Endodermal cell (in vitro differentiated cells): ENCODE data around the gene LGALS12. TPM values are rescaled to one million over a fixed set of nuclear protein-coding genes. Genes with fewer than 3 reads are reported as not detected.
A peak's percentile ranks its signal among the peaks of the same experiment; 100 is the strongest.
"Not testable (repeated sequence)": the region's sequence is repeated elsewhere in the genome, so short reads cannot be mapped to it uniquely, and the experiment has no call there.

Source experiments
- DNase-seq: peaks from one replicate; pipeline ENCODE4 v3.0.0-alpha.2; 2017
- H3K27ac ChIP-seq: 2 replicates; pipeline ENCODE4 v1.5.1; 2013; ENCODE audit warnings: mild to moderate bottlenecking, low read depth, low read length, moderate library complexity
- H3K27me3 ChIP-seq: 2 replicates; pipeline ENCODE4 v1.6.1; 2013; ENCODE audit warnings: mild to moderate bottlenecking, low read length, moderate library complexity; ENCODE audit not compliant: insufficient read depth, control insufficient read depth, poor library complexity, severe bottlenecking
- H3K36me3 ChIP-seq: 2 replicates; pipeline ENCODE4 v1.7.0; 2013; ENCODE audit warnings: mild to moderate bottlenecking, low read length, moderate library complexity; ENCODE audit not compliant: control insufficient read depth, insufficient read depth
- H3K4me1 ChIP-seq: one replicate; pipeline ENCODE4 v1.7.0; 2013; ENCODE audit warnings: low read length; ENCODE audit not compliant: control insufficient read depth, insufficient read depth
- H3K4me3 ChIP-seq: 2 replicates; pipeline ENCODE4 v1.5.1; 2013; ENCODE audit warnings: mild to moderate bottlenecking, low read length, moderate library complexity
- H3K9ac ChIP-seq: 2 replicates; pipeline ENCODE4 v1.6.1; 2013; ENCODE audit warnings: mild to moderate bottlenecking, low read length, moderate library complexity; ENCODE audit not compliant: poor library complexity, severe bottlenecking; ENCODE audit errors: extremely low read depth
- H3K9me3 ChIP-seq: 2 replicates; pipeline ENCODE4 v1.6.1; 2013; ENCODE audit warnings: mild to moderate bottlenecking, low read length, moderate library complexity; ENCODE audit not compliant: control insufficient read depth
- H3K27ac Mint-ChIP-seq: 2 replicates; pipeline ENCODE4 v1.8.0; 2020; ENCODE audit warnings: mixed read lengths
- H3K27me3 Mint-ChIP-seq: 2 replicates; pipeline ENCODE4 v1.8.0; 2021; ENCODE audit warnings: mild to moderate bottlenecking, mixed read lengths; ENCODE audit not compliant: insufficient read depth
- H3K36me3 Mint-ChIP-seq: 2 replicates; pipeline ENCODE4 v1.8.0; 2020; ENCODE audit warnings: low read depth, mixed read lengths
- H3K4me1 Mint-ChIP-seq: 2 replicates; pipeline ENCODE4 v1.8.0; 2020; ENCODE audit warnings: mixed read lengths
- H3K4me3 Mint-ChIP-seq: 2 replicates; pipeline ENCODE4 v1.8.0; 2020; ENCODE audit warnings: mild to moderate bottlenecking, moderate library complexity, mixed read lengths
- H3K9me3 Mint-ChIP-seq: 2 replicates; pipeline ENCODE4 v1.8.0; 2020; ENCODE audit warnings: mild to moderate bottlenecking, mixed read lengths
- WGBS, 2 experiments: methylation state at CpG; one replicate each; pipeline versions ENCODE4 v1.1.5 to v1.1.7; 2013; ENCODE audit warnings: missing lambda C conversion rate in 2 of 2, mixed read lengths in 1 of 2; ENCODE audit not compliant: insufficient coverage in 1 of 2, insufficient read length in 1 of 2; 5-methylcytosine and 5-hydroxymethylcytosine counted together
- total RNA-seq, 2 donors: library from RNA; stranded (reverse); fragmentation: NEBNext Ultra II Directional in 1 of 2; extraction: Animal tissue kit (Norgen Biotek cat#: 25700) in 1 of 2; gene quantifications; 2 replicates in 1 of 2; 3 replicates in 1 of 2; pipeline ENCODE4 v1.2.1, GENCODE V29; 2021
- TF ChIP-seq, protein P1 (sequence below): fragments of 200-600 bp; sonication (generic); conservative IDR thresholded peaks from 2 replicates; pipeline ENCODE4 v1.5.0; 2021; ENCODE audit warnings: antibody characterized with exemption, mild to moderate bottlenecking

LGALS12 gene
- total RNA-seq, 2 donors from 2014 or later = 6.7 to 15.9 TPM

DNA sequence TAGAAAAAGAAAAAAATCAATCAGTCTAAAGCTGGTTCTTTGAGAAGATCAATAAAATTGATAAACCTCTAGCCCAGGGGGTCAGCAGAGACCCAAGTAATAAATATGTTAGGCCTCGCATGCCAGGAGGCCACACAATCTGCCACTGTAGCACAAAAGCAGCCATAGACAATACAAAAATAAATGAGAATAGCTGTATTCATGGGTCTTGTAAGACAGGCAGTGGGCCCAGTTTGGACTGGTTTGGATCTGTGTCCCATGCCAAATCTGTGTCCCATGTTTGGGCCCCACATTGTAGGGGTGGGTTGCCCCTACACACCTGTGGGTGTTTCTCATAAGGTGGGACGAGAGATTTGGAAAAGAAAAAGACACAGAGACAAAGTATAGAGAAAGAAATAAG, 24.1 kb downstream of the LGALS12 start:
- Histone ChIP-seq H3K9ac (peak overlapping the region; percentile 54), H3K4me3 (peak overlapping the region; percentile 77), H3K27ac (no peak overlapping the region), H3K27me3 (no peaks in the 10 kb centered on the region), H3K9me3 (no peaks in the 10 kb centered on the region), H3K4me1 (peaks cover 11% of the 10 kb centered on the region), H3K36me3 (no peaks in the 10 kb centered on the region)
- WGBS, 2 experiments = 68% methylated on average over 2 of the region's 2 CpGs; no CpG with 5 or more reads in 1 of the 2 experiments
- Mint-ChIP-seq H3K4me1 (peaks cover 49% of the 10 kb centered on the region), H3K27ac (peak overlapping the region; percentile 81), H3K9me3 (peaks cover 10% of the 10 kb centered on the region), H3K4me3 (peak overlapping the region; percentile 29), H3K36me3 (peaks cover 4% of the 10 kb centered on the region), H3K27me3 (peaks cover 3% of the 10 kb centered on the region)
- DNase-seq = peak; percentile 69
- TF ChIP-seq, protein P1, sequence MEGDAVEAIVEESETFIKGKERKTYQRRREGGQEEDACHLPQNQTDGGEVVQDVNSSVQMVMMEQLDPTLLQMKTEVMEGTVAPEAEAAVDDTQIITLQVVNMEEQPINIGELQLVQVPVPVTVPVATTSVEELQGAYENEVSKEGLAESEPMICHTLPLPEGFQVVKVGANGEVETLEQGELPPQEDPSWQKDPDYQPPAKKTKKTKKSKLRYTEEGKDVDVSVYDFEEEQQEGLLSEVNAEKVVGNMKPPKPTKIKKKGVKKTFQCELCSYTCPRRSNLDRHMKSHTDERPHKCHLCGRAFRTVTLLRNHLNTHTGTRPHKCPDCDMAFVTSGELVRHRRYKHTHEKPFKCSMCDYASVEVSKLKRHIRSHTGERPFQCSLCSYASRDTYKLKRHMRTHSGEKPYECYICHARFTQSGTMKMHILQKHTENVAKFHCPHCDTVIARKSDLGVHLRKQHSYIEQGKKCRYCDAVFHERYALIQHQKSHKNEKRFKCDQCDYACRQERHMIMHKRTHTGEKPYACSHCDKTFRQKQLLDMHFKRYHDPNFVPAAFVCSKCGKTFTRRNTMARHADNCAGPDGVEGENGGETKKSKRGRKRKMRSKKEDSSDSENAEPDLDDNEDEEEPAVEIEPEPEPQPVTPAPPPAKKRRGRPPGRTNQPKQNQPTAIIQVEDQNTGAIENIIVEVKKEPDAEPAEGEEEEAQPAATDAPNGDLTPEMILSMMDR = no peak

DNA sequence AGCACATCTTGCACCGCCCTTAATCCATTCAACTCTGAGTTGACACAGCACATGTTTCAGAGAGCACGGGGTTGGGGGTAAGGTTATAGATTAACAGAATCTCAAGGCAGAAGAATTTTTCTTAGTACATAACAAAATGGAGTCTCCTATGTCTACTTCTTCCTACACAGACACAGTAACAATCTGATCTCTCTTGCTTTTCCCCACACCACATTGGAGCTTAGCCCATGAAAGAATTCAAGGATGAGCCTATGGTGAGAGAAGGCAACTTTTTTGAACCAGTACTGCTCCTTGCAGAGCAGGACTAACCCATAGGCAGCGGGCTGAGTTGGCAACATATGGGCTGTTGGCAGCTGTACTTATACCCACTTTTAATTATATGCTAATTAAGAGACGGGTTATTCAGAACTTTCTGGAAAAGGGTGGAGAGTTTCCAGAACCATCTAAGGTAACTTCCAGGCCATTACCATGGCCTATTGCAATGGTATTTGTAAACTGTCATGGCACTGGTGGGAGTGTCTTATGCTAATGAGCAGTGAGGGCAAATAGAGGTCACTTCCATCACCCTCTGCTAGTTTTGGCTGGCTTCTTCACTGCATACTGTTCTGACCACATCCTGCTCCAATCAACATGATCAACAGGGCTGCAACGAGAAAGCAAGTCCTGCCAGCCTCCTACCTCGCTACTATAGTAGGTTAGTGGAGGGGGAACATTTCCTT, 25.3 kb downstream of the LGALS12 start:
- peak overlapping the region; percentile 59 for H3K27ac ChIP-seq
- H3K27me3 Mint-ChIP-seq, H3K9me3 ChIP-seq, H3K36me3 Mint-ChIP-seq, H3K9me3 Mint-ChIP-seq, H3K36me3 ChIP-seq, H3K27me3 ChIP-seq, H3K4me3 Mint-ChIP-seq: not testable (repeated sequence)
- peaks cover 11% of the 10 kb centered on the region for H3K4me1 ChIP-seq
- peaks cover 49% of the 10 kb centered on the region for H3K4me1 Mint-ChIP-seq
- 49% methylated on average over 3 of the region's 6 CpGs; no CpG with 5 or more reads in 1 of the 2 experiments for WGBS, 2 experiments
- peak overlapping the region; percentile 16 for H3K4me3 ChIP-seq
- peak overlapping the region; percentile 16 for H3K9ac ChIP-seq
- H3K27ac Mint-ChIP-seq = peak overlapping the region; percentile 87
- peak; percentile 78 for DNase-seq

DNA sequence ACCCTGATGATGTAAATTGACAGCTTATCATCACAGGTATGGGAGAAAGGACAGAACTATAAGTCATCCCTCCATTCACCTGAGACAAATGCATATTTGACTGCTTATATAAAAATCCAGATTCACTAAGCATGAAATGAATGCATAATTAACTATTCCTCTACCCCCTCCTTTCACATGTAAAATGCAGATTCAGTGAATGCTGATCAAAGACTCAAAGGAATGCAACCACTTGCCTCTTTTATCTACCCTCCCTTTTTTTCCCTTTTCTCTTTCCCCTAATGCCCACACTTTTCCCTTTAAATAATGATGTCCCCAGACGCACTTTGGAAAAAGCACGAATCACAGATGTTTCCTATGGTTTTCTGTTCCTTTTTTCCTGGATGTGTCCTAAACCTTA, 26.2 kb downstream of the LGALS12 start:
- Histone ChIP-seq H3K9me3 (no peaks in the 10 kb centered on the region), H3K36me3 (no peaks in the 10 kb centered on the region), H3K27me3 (no peaks in the 10 kb centered on the region), H3K4me1 (peaks cover 11% of the 10 kb centered on the region), H3K4me3 (peak overlapping the region; percentile 16), H3K27ac (no peak overlapping the region), H3K9ac (no peak overlapping the region)
- H3K9me3 Mint-ChIP-seq = peaks cover 4% of the 10 kb centered on the region
- no peak overlapping the region for H3K27ac Mint-ChIP-seq
- no peak overlapping the region for H3K4me3 Mint-ChIP-seq
- H3K4me1 Mint-ChIP-seq = peaks cover 55% of the 10 kb centered on the region
- DNase-seq = no peak
- WGBS, 2 experiments = 63 to 75% methylated on average over 2 of the region's 2 CpGs
- TF ChIP-seq, protein P1 = no peak
- peaks cover 3% of the 10 kb centered on the region for H3K27me3 Mint-ChIP-seq
- peaks cover 1% of the 10 kb centered on the region for H3K36me3 Mint-ChIP-seq
